Measurements from ENCODE around the gene PTPRA. TPM values are rescaled to one million over a fixed set of nuclear protein-coding genes. Genes with fewer than 3 reads are reported as not detected.
"Not testable (repeated sequence)": the region's sequence is repeated elsewhere in the genome, so short reads cannot be mapped to it uniquely, and the experiment has no call there.

Gene PTPRA, protein sequence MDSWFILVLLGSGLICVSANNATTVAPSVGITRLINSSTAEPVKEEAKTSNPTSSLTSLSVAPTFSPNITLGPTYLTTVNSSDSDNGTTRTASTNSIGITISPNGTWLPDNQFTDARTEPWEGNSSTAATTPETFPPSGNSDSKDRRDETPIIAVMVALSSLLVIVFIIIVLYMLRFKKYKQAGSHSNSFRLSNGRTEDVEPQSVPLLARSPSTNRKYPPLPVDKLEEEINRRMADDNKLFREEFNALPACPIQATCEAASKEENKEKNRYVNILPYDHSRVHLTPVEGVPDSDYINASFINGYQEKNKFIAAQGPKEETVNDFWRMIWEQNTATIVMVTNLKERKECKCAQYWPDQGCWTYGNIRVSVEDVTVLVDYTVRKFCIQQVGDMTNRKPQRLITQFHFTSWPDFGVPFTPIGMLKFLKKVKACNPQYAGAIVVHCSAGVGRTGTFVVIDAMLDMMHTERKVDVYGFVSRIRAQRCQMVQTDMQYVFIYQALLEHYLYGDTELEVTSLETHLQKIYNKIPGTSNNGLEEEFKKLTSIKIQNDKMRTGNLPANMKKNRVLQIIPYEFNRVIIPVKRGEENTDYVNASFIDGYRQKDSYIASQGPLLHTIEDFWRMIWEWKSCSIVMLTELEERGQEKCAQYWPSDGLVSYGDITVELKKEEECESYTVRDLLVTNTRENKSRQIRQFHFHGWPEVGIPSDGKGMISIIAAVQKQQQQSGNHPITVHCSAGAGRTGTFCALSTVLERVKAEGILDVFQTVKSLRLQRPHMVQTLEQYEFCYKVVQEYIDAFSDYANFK
- 23.5 TPM for total RNA-seq
- long read RNA-seq, transcript PTPRA-201 (23 exons, 3,725 nt), result major isoform, 36 of 75 reads
- long read RNA-seq, partial matches to known transcripts, result 2 of 75 reads
- long read RNA-seq, other reads (novel, unspliced or antisense), result 34 of 75 reads

DNA sequence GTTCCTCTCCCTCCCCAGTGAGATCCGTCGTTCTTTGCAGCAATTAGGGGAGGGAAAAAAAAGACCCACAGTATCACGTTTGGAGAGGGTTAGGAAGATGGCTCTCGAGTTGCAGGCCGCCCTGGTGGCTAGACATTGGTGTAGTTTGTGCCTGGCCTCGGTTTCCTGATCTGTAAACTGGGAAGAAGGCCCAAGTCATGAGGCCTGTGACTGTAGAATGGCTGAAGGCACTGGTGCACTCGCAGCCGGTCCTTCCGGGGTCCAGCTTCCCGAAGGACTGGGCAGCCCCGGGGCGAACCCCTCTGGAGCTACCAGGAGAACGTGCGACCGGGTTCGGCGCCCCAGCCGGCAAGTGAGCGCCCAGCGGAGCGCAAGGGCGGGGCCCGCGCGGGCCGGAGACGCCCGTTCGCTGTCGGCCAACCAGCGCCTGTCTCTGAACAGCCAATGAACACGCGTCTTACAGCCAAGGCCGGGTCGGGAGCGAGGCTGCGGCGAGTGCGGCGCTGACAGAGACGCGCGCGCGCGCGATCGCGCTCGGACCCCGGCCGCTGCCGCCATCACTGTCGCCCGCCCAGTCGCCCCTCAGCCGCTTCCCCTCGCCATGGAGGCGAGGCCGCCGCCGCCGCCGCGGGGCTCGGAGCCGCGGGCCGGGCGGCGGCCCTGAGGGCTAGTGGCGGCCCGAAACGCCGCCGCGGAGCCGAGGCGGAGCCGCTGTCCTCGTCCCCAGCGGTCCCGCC lies at the start of gene PTPRA:
Gene PTPRA, plus strand, starts transcription at position 472 of the 737 bp plus-strand sequence. CDS start 90,797 bp downstream, outside the sequence.
- peak; percentile 93 for DNase-seq
- TF ChIP-seq, protein P1, sequence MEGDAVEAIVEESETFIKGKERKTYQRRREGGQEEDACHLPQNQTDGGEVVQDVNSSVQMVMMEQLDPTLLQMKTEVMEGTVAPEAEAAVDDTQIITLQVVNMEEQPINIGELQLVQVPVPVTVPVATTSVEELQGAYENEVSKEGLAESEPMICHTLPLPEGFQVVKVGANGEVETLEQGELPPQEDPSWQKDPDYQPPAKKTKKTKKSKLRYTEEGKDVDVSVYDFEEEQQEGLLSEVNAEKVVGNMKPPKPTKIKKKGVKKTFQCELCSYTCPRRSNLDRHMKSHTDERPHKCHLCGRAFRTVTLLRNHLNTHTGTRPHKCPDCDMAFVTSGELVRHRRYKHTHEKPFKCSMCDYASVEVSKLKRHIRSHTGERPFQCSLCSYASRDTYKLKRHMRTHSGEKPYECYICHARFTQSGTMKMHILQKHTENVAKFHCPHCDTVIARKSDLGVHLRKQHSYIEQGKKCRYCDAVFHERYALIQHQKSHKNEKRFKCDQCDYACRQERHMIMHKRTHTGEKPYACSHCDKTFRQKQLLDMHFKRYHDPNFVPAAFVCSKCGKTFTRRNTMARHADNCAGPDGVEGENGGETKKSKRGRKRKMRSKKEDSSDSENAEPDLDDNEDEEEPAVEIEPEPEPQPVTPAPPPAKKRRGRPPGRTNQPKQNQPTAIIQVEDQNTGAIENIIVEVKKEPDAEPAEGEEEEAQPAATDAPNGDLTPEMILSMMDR (IDR thresholded peaks at IDR 0.05; ENCODE audit: borderline replicate concordance), result no peak
- no peaks in the 10 kb centered on the region for H3K27me3 ChIP-seq (ENCODE audit: low read depth)
- peaks cover 63% of the 10 kb centered on the region for H3K4me1 ChIP-seq
- no peaks in the 10 kb centered on the region for H3K9me3 ChIP-seq (replicated peaks)
- peak within 1 kb of the TSS; percentile 89 for H3K4me3 ChIP-seq
- peaks cover 2% of the 10 kb centered on the region for H3K36me3 ChIP-seq
- intact Hi-C loops (cut with micrococcal nuclease), result no loop called here
- H3K27ac ChIP-seq (replicated peaks), result peak within 1 kb of the TSS; percentile 92

DNA sequence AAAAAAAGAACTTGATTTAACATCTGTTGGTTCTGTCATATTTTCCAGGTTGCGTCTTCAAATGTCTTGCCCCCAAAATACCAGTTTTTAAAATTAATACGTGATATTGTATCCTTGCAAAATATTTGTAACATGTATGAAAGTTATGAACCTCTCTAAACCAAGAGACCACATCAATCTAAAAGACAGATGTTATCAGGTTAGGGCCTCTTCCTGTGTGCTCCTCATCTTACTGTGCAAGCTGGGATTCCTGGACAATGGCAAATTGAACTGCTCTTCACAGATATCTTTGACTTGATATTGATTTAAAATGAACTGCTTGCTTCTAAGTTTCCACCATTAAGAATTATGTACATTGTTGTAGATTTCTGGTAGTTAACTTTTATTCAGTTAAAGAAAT lies 47.5 kb upstream of the PTPRA start:
- TF ChIP-seq, protein P1 (IDR thresholded peaks at IDR 0.05; ENCODE audit: borderline replicate concordance), result no peak
- Histone ChIP-seq H3K9me3 (replicated peaks) (no peaks in the 10 kb centered on the region), H3K4me1 (peaks cover 5% of the 10 kb centered on the region), H3K4me3 (no peak overlapping the region), H3K36me3 (no peaks in the 10 kb centered on the region), H3K27me3 (ENCODE audit: low read depth) (peaks cover 66% of the 10 kb centered on the region), H3K27ac (replicated peaks) (no peak overlapping the region)
- intact Hi-C loops (cut with micrococcal nuclease), result no loop called here
- no peak for DNase-seq

DNA sequence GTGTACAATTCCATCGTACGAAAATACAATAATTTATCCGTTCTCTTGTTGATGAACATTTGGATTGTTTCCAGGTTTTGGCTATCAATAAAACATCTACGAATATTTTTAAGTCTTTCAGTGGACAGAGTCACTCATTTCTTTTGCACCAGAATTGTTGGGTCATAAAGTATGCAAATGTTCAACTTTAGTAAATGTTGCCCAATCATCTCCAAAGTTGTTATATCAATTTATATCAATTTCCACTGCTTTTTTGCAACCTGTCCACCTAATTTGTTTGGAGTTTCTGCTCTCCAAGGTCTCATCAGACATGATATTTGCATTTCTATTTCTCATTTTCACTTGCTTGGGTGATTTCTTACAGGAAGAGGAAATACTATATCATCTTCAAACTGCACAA lies 46.6 kb upstream of the PTPRA start:
- TF ChIP-seq, protein P1 (IDR thresholded peaks at IDR 0.05; ENCODE audit: borderline replicate concordance), result no peak
- H3K4me1 ChIP-seq, result no peaks in the 10 kb centered on the region
- peaks cover 57% of the 10 kb centered on the region for H3K27me3 ChIP-seq (ENCODE audit: low read depth)
- H3K36me3 ChIP-seq, result no peaks in the 10 kb centered on the region
- no peak overlapping the region for H3K27ac ChIP-seq (replicated peaks)
- intact Hi-C loops (cut with micrococcal nuclease), result no loop called here
- no peak for DNase-seq
- no peaks in the 10 kb centered on the region for H3K9me3 ChIP-seq (replicated peaks)
- no peak overlapping the region for H3K4me3 ChIP-seq

DNA sequence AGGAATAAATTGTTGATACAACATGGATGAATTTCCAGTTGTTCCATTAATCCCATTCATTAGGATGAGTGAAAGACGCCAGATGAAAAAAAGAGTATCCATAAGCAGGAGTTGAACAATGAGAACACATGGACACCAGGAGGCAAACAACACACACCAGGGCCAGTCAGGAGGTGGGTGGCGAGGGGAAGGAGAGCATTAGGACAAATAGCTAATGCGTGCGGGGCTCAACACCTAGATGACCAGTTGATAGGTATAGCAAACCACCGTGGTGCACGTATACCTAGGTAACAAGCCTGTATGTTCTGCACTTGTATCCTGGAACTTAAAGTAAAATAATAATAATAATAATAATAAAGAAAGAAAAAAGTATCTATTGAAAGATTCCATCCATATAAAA lies 43.9 kb upstream of the PTPRA start:
- DNase-seq, result no peak
- Histone ChIP-seq H3K4me1 (no peaks in the 10 kb centered on the region), H3K27me3 (ENCODE audit: low read depth) (peaks cover 51% of the 10 kb centered on the region), H3K27ac (replicated peaks) (no peak overlapping the region), H3K36me3 (no peaks in the 10 kb centered on the region), H3K4me3 (no peak overlapping the region), H3K9me3 (replicated peaks) (no peaks in the 10 kb centered on the region)
- TF ChIP-seq, protein P1 (IDR thresholded peaks at IDR 0.05; ENCODE audit: borderline replicate concordance), result no peak
- intact Hi-C loops (cut with micrococcal nuclease), result no loop called here

DNA sequence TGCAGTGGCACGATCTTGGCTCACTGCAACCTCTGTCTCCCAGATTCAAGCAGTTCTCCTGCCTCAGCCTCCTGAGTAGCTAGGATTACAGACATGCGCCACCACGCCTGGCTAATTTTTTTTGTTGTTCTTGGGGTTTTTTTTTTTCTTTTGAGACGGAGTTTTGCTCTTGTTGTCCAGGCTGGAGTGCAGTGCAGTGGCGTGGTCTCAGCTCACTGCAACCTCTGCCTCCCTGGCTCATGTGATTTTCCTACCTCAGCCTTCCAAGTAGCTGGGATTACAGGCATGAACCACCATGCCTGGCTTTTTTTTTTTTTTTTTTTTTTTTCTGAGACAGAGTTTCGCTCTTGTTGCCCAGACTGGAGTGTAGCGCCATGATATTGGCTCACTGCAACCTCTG lies 42.1 kb upstream of the PTPRA start:
- H3K27me3 ChIP-seq (ENCODE audit: low read depth), result peaks cover 44% of the 10 kb centered on the region
- H3K27ac ChIP-seq (replicated peaks); H3K9me3 ChIP-seq (replicated peaks); H3K4me1 ChIP-seq; H3K36me3 ChIP-seq; DNase-seq; intact Hi-C loops (cut with micrococcal nuclease); H3K4me3 ChIP-seq: not testable (repeated sequence)
